NCI-H748 treated with DMSO at 0.1 percent for 48 hours (cell line): Measurements from ENCODE around the gene MGLL.

Source experiments
- DNase-seq: peaks from one replicate; lab custom pipeline; 2025; lab: John Stamatoyannopoulos, UW

The MGLL gene

GRCh38 chr3:127722091-127722784 is 100.1 kb downstream of the MGLL start:
- no peak for DNase-seq

GRCh38 chr3:127720985-127721935 is 101.1 kb downstream of the MGLL start:
- DNase-seq: no peak

GRCh38 chr3:127720161-127720823 is 102.0 kb downstream of the MGLL start:
- DNase-seq: no peak

- DNase-seq: no peak
These were observed 102.9 kb downstream of the MGLL start for GRCh38 chr3:127719369-127719768.

- DNase-seq: no peak
These were observed 103.4 kb downstream of the MGLL start for GRCh38 chr3:127718916-127719290.

GRCh38 chr3:127718245-127718915 is 103.9 kb downstream of the MGLL start:
- no peak for DNase-seq

- no peak for DNase-seq
These were observed 104.7 kb downstream of the MGLL start for GRCh38 chr3:127717357-127718244.

- DNase-seq: no peak
These were observed 105.9 kb downstream of the MGLL start for GRCh38 chr3:127716384-127716783.

GRCh38 chr3:127715532-127715931 is 106.8 kb downstream of the MGLL start:
- no peak for DNase-seq

GRCh38 chr3:127714866-127715265 is 107.4 kb downstream of the MGLL start:
- no peak for DNase-seq

- DNase-seq: no peak
These were observed 108.2 kb downstream of the MGLL start for GRCh38 chr3:127714125-127714571.

- no peak for DNase-seq
These were observed 109.2 kb downstream of the MGLL start for GRCh38 chr3:127712881-127713771.

GRCh38 chr3:127712461-127712860 is 109.9 kb downstream of the MGLL start:
- DNase-seq: no peak

- DNase-seq: no peak
These were observed 110.4 kb downstream of the MGLL start for GRCh38 chr3:127711896-127712295.

- no peak for DNase-seq
These were observed 111.2 kb downstream of the MGLL start for GRCh38 chr3:127711021-127711695.

GRCh38 chr3:127710155-127710941 is 112.0 kb downstream of the MGLL start:
- DNase-seq: no peak

- DNase-seq: no peak
These were observed 112.8 kb downstream of the MGLL start for GRCh38 chr3:127709320-127710060.

- no peak for DNase-seq
These were observed 113.5 kb downstream of the MGLL start for GRCh38 chr3:127708837-127709236.
